Osteoblast (primary cell): ENCODE data around the gene PHF20. TPM values are rescaled to one million over a fixed set of nuclear protein-coding genes. Genes with fewer than 3 reads are reported as not detected.
"Not testable (repeated sequence)": the region's sequence is repeated elsewhere in the genome, so short reads cannot be mapped to it uniquely, and the experiment has no call there.

Experiments used
- DNase-seq: peaks from one replicate; pipeline ENCODE4 v3.0.0; 2011; ENCODE audit warnings: low spot score, mixed read lengths; ENCODE audit not compliant: insufficient read length; ENCODE audit errors: missing footprints
- H2AFZ ChIP-seq: 2 replicates; pipeline ENCODE4 v1.6.0; 2011; ENCODE audit warnings: mild to moderate bottlenecking, low read length
- H3K27ac ChIP-seq: 2 replicates; pipeline ENCODE4 v1.5.1; 2011; ENCODE audit warnings: mild to moderate bottlenecking, low read depth, low read length, moderate library complexity
- H3K27me3 ChIP-seq: 2 replicates; pipeline ENCODE4 v1.6.0; 2012; ENCODE audit warnings: mild to moderate bottlenecking, control low read depth, inconsistent platforms, low read length, moderate library complexity; ENCODE audit not compliant: insufficient read depth
- H3K36me3 ChIP-seq: 2 replicates; pipeline ENCODE4 v1.5.1; 2011; ENCODE audit warnings: mild to moderate bottlenecking, low read length, control low read depth, moderate library complexity; ENCODE audit not compliant: insufficient read depth
- H3K4me1 ChIP-seq: 2 replicates; pipeline ENCODE4 v1.5.1; 2011; ENCODE audit warnings: mild to moderate bottlenecking, low read length, control low read depth, moderate library complexity; ENCODE audit not compliant: insufficient read depth
- H3K4me2 ChIP-seq: 2 replicates; pipeline ENCODE4 v1.6.0; 2011; ENCODE audit warnings: mild to moderate bottlenecking, low read length; ENCODE audit not compliant: insufficient read depth
- H3K4me3 ChIP-seq: fragments of 200-600 bp; sonication (generic); 3 replicates; pipeline ENCODE4 v1.5.1; 2012; ENCODE audit warnings: mild to moderate bottlenecking, low read length, inconsistent platforms; ENCODE audit not compliant: insufficient read depth
- H3K79me2 ChIP-seq: 2 replicates; pipeline ENCODE4 v1.6.0; 2012; ENCODE audit warnings: mild to moderate bottlenecking, low read length, control low read depth, inconsistent platforms; ENCODE audit not compliant: insufficient read depth
- H3K9me3 ChIP-seq: 2 replicates; pipeline ENCODE4 v1.5.1; 2011; ENCODE audit warnings: low read depth, low read length, control low read depth
- H4K20me1 ChIP-seq: 2 replicates; pipeline ENCODE4 v1.6.0; 2012; ENCODE audit warnings: mild to moderate bottlenecking, low read length, control low read depth; ENCODE audit not compliant: insufficient read depth
- total RNA-seq: library from RNA; depleted of rRNA; stranded (reverse); fragments of >200 nt; gene quantifications from 2 replicates; pipeline ENCODE4 v1.2.3, GENCODE V29; 2012
- TF ChIP-seq, protein P1 (sequence below): IDR thresholded peaks from 2 replicates; pipeline ENCODE4 v1.5.1; 2011; ENCODE audit warnings: mild to moderate bottlenecking, low read depth, low read length, moderate library complexity; ENCODE audit errors: extremely low read depth

PHF20 gene
- total RNA-seq, 1 donor: 39.1 TPM

DNA sequence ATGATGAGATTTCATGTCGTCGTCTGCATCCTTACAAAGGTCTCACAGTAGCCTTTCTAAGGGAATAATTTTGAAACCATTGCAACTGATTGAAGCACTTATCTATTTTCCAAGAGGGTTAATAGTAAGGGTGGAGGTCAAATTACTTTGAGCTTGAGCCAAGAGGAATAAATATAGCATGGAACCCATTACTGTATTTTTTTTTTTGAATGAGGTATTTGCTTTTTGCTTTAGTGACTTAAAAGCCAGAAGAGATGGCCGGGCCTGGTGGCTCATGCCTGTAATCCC lies 104.2 kb downstream of the PHF20 start:
- no peaks in the 10 kb centered on the region for H3K9me3 ChIP-seq
- H3K27ac ChIP-seq: peak overlapping the region; percentile 97
- H3K79me2 ChIP-seq: peaks cover 40% of the 10 kb centered on the region
- DNase-seq: peak; percentile 3
- H3K36me3 ChIP-seq: peaks cover 6% of the 10 kb centered on the region
- no peak overlapping the region for H2AFZ ChIP-seq
- H3K4me2 ChIP-seq: peak overlapping the region; percentile 73
- TF ChIP-seq, protein P1, sequence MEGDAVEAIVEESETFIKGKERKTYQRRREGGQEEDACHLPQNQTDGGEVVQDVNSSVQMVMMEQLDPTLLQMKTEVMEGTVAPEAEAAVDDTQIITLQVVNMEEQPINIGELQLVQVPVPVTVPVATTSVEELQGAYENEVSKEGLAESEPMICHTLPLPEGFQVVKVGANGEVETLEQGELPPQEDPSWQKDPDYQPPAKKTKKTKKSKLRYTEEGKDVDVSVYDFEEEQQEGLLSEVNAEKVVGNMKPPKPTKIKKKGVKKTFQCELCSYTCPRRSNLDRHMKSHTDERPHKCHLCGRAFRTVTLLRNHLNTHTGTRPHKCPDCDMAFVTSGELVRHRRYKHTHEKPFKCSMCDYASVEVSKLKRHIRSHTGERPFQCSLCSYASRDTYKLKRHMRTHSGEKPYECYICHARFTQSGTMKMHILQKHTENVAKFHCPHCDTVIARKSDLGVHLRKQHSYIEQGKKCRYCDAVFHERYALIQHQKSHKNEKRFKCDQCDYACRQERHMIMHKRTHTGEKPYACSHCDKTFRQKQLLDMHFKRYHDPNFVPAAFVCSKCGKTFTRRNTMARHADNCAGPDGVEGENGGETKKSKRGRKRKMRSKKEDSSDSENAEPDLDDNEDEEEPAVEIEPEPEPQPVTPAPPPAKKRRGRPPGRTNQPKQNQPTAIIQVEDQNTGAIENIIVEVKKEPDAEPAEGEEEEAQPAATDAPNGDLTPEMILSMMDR: no peak
- H3K4me1 ChIP-seq: peaks cover 41% of the 10 kb centered on the region
- no peak overlapping the region for H3K4me3 ChIP-seq
- H3K27me3 ChIP-seq: no peaks in the 10 kb centered on the region
- no peaks in the 10 kb centered on the region for H4K20me1 ChIP-seq

GRCh38 chr20:35877611-35878010 lies 105.8 kb downstream of the PHF20 start:
- Histone ChIP-seq H3K4me1 (peaks cover 40% of the 10 kb centered on the region), H3K4me2 (no peak overlapping the region), H3K27ac (no peak overlapping the region), H3K79me2 (peaks cover 42% of the 10 kb centered on the region), H3K36me3 (peaks cover 6% of the 10 kb centered on the region), H2AFZ (no peak overlapping the region), H3K27me3 (no peaks in the 10 kb centered on the region), H3K4me3 (no peak overlapping the region), H4K20me1 (no peaks in the 10 kb centered on the region), H3K9me3 (no peaks in the 10 kb centered on the region)
- DNase-seq: peak; percentile 9
- TF ChIP-seq, protein P1: no peak

GRCh38 chr20:35878113-35878625 lies 106.4 kb downstream of the PHF20 start:
- Histone ChIP-seq H3K36me3 (peaks cover 6% of the 10 kb centered on the region), H3K4me2 (no peak overlapping the region), H3K27ac (peak overlapping the region; percentile 20), H3K9me3 (no peaks in the 10 kb centered on the region), H3K79me2 (peaks cover 37% of the 10 kb centered on the region), H3K4me1 (peaks cover 40% of the 10 kb centered on the region), H2AFZ (no peak overlapping the region), H3K27me3 (no peaks in the 10 kb centered on the region), H3K4me3 (no peak overlapping the region), H4K20me1 (no peaks in the 10 kb centered on the region)
- TF ChIP-seq, protein P1: no peak
- no peak for DNase-seq

GRCh38 chr20:35881676-35882075 lies 109.9 kb downstream of the PHF20 start:
- Histone ChIP-seq H3K4me2 (no peak overlapping the region), H3K9me3 (no peaks in the 10 kb centered on the region), H4K20me1 (no peaks in the 10 kb centered on the region), H3K27ac (peak overlapping the region; percentile 95), H2AFZ (no peak overlapping the region), H3K4me3 (no peak overlapping the region), H3K36me3 (peaks cover 10% of the 10 kb centered on the region), H3K79me2 (peaks cover 34% of the 10 kb centered on the region), H3K27me3 (no peaks in the 10 kb centered on the region), H3K4me1 (peaks cover 27% of the 10 kb centered on the region)
- TF ChIP-seq, protein P1: no peak
- no peak for DNase-seq

- not testable (repeated sequence) for H3K4me2 ChIP-seq, H3K27me3 ChIP-seq, H2AFZ ChIP-seq, DNase-seq, H4K20me1 ChIP-seq, H3K4me3 ChIP-seq, H3K9me3 ChIP-seq
- peak overlapping the region; percentile 95 for H3K27ac ChIP-seq
- peaks cover 40% of the 10 kb centered on the region for H3K79me2 ChIP-seq
- H3K4me1 ChIP-seq: peaks cover 27% of the 10 kb centered on the region
- H3K36me3 ChIP-seq: peaks cover 16% of the 10 kb centered on the region
Measured at GRCh38 chr20:35882427-35883161, 110.8 kb downstream of the PHF20 start.
